Stimulated activated CD4-positive, alpha-beta T cell treated with anti-CD3 and anti-CD28 coated beads, Interleukin-2, amount 100 ng/mL, for 4 hours (primary cell): ENCODE measurements around the gene RAB11FIP2.
"Not testable (repeated sequence)": the region's sequence is repeated elsewhere in the genome, so short reads cannot be mapped to it uniquely, and the experiment has no call there.

Source experiments
- DNase-seq: peaks from one replicate; pipeline ENCODE4 v3.0.0-alpha.2; 2020; ENCODE audit warnings: low read depth

The RAB11FIP2 gene, protein sequence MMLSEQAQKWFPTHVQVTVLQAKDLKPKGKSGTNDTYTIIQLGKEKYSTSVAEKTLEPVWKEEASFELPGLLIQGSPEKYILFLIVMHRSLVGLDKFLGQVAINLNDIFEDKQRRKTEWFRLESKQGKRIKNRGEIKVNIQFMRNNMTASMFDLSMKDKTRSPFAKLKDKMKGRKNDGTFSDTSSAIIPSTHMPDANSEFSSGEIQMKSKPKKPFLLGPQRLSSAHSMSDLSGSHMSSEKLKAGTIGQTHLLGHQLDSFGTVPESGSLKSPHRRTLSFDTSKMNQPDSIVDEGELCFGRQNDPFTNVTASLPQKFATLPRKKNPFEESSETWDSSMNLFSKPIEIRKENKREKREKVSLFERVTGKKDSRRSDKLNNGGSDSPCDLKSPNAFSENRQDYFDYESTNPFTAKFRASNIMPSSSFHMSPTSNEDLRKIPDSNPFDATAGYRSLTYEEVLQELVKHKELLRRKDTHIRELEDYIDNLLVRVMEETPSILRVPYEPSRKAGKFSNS

DNA sequence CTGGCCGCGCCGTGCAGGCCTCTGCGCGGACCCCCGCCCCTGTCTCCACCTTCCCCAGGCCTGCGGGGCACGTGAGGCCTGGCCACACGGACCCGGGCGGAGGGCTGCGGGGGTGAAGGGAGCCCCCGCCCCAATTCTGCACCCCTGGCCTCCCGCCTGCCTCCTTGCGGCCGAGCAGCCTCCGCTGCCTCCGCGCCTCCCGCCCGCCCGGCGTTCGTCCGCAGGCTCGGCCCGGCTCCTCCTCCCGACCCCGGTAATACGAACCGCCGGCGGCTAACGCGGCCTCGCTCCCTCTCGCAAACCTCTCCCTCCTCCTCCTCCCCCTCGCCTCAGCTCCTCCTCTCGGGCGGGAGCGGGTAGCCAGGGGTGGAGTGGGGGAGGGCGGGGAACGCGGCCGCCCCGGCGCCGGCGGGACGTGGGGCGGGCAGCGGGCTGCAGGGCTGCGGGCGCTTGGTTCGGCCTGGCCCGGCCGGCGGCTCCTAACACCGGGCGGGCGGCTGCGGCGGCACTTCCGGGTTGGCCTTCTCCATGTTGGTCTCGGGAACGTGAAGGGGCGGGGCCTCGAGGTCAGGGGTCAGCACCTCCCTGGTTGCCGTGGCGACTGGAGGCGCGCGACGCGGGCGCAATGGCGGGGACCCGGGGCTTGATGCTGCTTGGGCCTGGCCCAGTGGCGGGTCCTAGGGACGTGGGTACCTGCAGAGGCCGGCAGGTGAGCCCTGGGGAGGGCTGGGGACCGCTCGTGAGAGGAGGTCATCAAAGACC is at the start of gene RAB11FIP2:
Gene RAB11FIP2 (minus strand): TSS at position 547 of the 762 bp plus-strand sequence. CDS start 778 bp downstream, outside the sequence.
- DNase-seq, result peak; percentile 92

- no peak for DNase-seq
These were observed 49.3 kb upstream of the RAB11FIP2 start for GRCh38 chr10:118096022-118096421.

DNA sequence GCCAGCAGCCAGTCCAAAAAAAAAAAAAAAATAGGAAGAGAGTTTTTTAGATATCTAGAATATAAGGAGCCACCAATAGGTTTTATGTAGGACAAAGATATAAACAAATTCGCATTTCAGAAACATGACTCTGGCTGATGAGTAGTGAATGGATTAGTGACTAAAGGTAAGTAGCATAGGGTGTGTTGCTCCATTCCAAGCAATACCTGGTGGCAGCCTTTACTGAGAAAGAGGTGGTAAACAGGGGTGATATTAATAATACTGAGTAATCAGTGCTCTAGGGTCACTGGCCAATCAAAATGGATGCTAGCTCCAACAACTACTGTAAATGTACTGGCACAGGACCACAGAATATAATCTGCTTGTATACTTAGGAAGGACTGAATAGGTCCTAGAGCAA is 45.5 kb upstream of the RAB11FIP2 start:
- no peak for DNase-seq

DNA sequence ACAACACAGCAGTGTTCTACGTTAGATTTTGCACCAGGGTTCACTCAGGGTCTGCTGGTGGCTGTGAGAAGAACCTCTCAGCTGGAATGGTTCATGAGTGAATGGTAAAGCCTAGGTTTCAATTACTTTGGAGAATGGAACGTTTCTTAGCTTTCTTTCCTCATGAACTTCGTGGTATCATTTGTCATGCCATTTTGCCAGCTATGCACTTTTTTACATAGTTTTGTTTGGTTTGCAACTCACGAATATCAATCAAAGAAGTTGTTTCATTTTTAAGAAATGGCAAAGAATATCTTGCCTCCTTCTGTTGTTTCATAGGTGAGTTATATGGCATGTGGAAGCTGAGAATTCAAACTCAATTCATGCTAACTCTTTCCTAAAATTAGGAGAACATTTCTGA is 34.1 kb upstream of the RAB11FIP2 start:
- DNase-seq, result no peak

GRCh38 chr10:118076705-118077104 is 30.0 kb upstream of the RAB11FIP2 start:
- DNase-seq, result no peak

GRCh38 chr10:118072840-118073239 is 26.1 kb upstream of the RAB11FIP2 start:
- DNase-seq, result no peak

DNA sequence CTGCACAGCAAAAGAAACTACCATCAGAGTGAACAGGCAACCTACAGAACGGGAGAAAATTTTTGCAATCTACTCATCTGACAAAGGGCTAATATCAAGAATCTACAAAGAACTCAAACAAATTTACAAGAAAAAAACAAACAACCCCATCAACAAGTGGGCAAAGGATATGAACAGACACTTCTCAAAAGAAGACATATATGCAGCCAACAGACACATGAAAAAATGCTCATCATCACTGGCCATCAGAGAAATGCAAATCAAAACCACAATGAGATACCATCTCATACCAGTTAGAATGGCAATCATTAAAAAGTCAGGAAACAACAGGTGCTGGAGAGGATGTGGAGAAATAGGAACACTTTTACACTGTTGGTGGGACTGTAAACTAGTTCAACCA is 20.6 kb upstream of the RAB11FIP2 start:
- DNase-seq, result not testable (repeated sequence)

- no peak for DNase-seq
These were observed 16.1 kb upstream of the RAB11FIP2 start for GRCh38 chr10:118062798-118063238.

GRCh38 chr10:118058371-118058770 is 11.6 kb upstream of the RAB11FIP2 start:
- no peak for DNase-seq

DNA sequence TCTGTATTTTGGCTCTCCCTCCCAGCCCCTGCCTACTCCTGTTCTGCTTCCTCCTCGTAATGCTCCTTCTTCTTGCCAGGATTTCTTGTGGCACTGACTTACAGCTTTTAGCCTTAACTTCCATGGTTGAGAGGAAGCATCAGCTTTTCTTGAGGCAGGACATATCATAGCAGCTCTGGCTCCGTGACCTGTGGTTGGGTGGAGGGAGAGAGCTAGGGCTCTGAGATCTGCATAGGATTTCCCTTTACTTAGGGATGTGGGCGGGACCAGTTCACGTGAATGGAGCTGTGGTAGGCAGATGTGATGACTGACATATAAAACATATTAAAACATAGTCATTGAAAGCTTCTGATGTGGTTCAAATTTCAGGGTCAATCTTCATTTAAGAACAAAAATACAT is 10.6 kb upstream of the RAB11FIP2 start:
- DNase-seq, result no peak

DNA sequence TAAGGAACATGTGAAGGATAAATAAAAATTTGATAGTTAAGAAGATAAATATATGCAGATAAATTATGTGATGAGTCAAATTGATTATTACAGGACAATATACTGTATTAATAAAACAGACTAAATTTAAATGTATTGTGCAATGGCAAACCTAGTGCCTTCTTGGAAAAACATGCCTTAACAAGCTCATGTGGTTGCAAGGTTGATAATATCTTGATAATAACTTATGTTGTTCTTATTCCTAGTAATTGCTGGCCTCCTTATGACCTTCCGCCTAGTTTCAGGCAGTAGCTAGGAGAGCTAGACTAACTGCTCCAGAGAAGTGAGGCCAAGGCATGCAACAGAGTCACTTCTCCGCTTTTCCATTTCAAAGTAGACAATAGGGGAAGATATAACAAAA is 7.6 kb upstream of the RAB11FIP2 start:
- no peak for DNase-seq

DNA sequence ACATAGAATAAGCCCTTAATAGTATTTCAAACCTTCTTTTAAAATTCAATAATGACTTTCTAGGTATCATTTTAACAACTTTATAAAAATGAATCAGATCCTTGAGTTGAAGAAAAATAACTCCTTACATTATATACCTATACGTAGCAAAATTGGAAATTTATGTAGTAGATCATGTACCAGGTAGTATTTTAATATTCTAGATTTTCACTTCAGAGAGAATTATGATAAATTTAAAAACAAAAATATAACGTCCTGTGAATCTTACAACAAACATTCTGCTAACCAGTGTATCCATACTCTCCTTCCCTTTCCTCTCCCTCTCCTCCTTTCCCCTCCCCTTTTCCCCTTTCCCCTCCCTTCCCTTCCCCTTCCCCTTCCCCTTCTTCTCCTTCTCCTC is 6.1 kb upstream of the RAB11FIP2 start:
- no peak for DNase-seq

- DNase-seq, result no peak
These were observed 1.1 kb upstream of the RAB11FIP2 start for GRCh38 chr10:118047880-118048279.

DNA sequence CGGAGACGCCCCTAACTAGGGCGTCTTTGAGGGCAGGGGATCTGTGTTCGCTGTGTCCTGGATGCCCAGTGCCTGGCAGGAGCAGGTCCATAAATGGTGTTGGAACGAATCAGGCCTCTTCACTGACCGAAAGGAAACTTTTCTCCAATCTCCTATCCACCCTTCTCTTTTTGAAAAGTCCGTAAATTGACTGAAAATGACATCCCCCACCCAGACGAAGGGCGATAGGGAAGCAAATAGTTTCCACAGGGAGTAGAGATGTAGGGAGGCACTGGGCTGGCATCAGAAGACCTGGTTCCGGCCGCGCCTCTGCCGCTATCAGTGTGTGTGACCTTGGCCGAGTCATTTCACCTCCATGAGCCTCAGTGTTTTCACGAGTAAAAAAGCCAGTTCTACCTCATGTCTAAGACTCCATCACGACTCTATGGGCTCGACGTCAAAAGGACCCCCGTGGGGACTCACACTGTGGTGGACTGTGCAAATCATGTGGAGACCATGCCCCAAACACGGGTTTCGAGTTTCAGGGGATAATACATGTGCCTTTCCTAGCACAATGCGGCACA is 497 bp upstream of the RAB11FIP2 start:
- DNase-seq, result no peak

GRCh38 chr10:118045837-118046394 is 825 bp downstream of the RAB11FIP2 start:
- no peak for DNase-seq

DNA sequence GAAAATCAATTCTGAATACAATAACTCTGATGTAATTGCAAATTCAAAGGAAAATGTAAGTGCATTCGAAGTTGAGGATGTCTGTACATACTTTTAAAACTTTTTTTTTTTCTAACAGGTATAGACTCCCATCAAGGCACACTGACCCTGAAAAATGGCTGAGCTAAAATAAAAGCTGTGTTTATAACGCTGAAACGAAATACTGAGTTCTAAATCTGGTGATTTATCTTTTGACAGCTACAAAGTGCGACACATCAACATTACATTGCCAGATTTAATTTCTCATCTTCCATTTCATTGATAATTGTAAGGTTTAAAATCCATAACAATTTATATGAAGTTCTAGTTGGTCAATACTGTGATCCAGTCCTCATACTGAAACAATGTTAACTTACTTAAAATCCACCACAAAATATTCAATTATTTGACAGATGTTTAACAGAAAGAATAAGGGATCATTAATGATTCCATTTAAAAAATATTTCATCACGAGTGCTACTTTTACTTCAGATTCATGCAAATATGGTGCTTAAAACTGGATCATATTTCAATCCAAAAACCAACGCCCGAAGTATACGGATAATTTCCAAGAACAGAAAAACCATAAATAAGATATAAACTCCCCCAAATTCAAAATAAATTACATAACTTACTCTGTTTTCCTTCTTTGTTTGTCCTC is 1.4 kb downstream of the RAB11FIP2 start:
- no peak for DNase-seq

GRCh38 chr10:118042827-118043242 is 3.9 kb downstream of the RAB11FIP2 start:
- no peak for DNase-seq

DNA sequence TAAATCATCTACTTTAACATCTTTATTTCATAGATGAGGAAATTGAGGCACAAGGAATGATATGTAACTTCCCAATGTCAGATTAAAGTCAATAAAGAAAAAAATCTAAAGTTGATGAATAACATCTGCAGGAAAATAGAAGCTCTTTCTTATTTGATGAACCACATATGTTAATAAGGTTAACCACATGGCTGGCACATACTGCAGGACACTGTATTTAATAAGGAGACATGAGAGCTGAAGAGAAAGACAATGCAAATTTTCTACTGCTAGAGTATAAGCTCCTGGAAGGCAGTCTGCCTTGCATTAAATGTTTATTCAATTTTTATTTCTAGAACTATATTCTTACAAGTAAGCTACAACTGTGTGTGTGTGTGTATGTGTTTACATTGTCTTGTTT is 4.4 kb downstream of the RAB11FIP2 start:
- no peak for DNase-seq

- no peak for DNase-seq
These were observed 5.4 kb downstream of the RAB11FIP2 start for GRCh38 chr10:118041316-118041715.

DNA sequence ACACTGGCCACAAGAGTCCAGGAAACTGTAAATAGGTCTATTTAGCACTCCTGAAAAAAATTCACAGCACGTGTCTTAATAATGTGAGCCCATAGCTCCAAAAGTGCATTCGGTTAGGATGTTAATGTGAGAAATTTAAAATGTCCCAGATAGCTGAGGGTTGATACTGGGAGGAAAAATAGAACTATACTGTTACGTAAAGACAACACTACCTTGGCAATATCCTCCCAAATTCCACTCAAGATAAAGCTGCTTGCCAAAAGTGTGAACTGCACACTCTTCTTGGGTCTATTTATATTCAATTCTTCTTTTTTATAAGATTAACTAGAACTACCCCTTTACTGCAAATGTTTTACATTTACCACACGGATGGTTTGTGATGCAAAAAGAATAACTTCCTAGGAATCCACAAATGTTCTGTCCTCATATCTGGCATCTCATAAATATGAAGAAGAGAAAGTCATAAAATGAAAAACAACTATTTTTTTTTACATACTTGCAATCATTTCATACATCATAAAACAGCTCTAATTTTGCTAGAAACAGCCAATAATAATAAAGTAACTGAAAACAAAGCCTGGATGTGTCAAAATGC is 10.4 kb downstream of the RAB11FIP2 start:
- no peak for DNase-seq

DNA sequence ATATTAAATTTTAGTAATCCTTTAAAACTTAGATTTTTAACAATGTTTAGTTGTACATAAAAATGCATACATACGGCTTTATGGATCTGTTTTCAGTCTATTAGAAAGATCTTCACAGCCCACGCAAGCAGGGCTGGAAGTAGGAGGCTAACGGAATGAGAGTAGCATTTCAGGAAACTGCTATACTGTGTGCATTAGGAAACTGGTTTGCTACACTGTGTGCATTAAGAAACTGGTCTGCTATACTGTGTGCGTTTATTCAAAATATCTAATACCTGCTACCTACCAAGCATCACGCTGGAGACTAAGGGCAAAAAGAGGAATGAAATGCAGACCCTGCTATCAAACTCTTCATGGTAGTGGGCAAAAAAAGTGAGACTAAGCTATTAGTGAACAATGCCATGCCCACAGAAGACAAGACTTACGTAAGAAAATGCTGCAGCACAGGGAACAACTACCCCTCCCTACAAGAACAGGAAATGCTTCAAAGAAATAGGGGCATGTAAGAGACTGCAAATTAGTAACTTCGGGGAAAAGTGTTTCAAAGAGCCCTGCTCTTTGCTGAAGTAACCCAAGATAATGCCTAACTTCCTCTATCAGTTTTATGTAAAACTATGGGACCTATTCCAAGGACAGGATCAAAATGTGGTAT is 11.3 kb downstream of the RAB11FIP2 start:
- DNase-seq, result no peak
